Left ventricle myocardium inferior (tissue), 1 donor: ENCODE results near the gene RNF126. TPM values are rescaled to one million over a fixed set of nuclear protein-coding genes. Genes with fewer than 3 reads are reported as not detected.
A peak's percentile ranks its signal among the peaks of the same experiment; 100 is the strongest.

Experiments
- DNase-seq: peaks from one replicate; pipeline ENCODE4 v3.0.0-alpha.2; 2020
- H3K27ac ChIP-seq: fragments of 200-600 bp; replicated peaks from 2 replicates; pipeline ENCODE4 v1.8.0; 2021
- H3K27me3 ChIP-seq: fragments of 200-600 bp; 2 replicates; pipeline ENCODE4 v1.8.0; 2021; ENCODE audit warnings: low read depth
- H3K36me3 ChIP-seq: fragments of 200-600 bp; 2 replicates; pipeline ENCODE4 v1.8.0; 2021
- H3K4me1 ChIP-seq: fragments of 200-600 bp; 2 replicates; pipeline ENCODE4 v1.8.0; 2021
- H3K4me3 ChIP-seq: fragments of 200-600 bp; 2 replicates; pipeline ENCODE4 v1.8.0; 2021; ENCODE audit warnings: mild to moderate bottlenecking, moderate library complexity
- H3K9me3 ChIP-seq: fragments of 200-600 bp; replicated peaks from 2 replicates; pipeline ENCODE4 v1.8.0; 2021
- intact Hi-C: fragments of 100-400 bp; cut with micrococcal nuclease; formaldehyde crosslinking; loops from one replicate; pipeline ENCODE4 v1.11.0; 2022
- total RNA-seq: library from RNA; stranded (reverse); fragmentation: NEBNext Ultra II Directional; extraction: Animal tissue kit (Norgen Biotek cat#: 25700); gene quantifications from one replicate; pipeline ENCODE4 v1.2.1, GENCODE V29; 2021
- TF ChIP-seq, protein P1 (sequence below): fragments of 200-600 bp; IDR thresholded peaks from 2 replicates; pipeline ENCODE4 v1.8.0; 2021; ENCODE audit warnings: antibody characterized with exemption, mild to moderate bottlenecking, borderline replicate concordance
- donor health status: DM: no; HTN: yes; CAD: no; lungs with severe emphysema.

Gene RNF126
- total RNA-seq, 1 donor from 2014 or later = 25.5 TPM

- H3K4me3 ChIP-seq = no peak within 1 kb of the TSS
- DNase-seq = no peak
- TF ChIP-seq, protein P1, sequence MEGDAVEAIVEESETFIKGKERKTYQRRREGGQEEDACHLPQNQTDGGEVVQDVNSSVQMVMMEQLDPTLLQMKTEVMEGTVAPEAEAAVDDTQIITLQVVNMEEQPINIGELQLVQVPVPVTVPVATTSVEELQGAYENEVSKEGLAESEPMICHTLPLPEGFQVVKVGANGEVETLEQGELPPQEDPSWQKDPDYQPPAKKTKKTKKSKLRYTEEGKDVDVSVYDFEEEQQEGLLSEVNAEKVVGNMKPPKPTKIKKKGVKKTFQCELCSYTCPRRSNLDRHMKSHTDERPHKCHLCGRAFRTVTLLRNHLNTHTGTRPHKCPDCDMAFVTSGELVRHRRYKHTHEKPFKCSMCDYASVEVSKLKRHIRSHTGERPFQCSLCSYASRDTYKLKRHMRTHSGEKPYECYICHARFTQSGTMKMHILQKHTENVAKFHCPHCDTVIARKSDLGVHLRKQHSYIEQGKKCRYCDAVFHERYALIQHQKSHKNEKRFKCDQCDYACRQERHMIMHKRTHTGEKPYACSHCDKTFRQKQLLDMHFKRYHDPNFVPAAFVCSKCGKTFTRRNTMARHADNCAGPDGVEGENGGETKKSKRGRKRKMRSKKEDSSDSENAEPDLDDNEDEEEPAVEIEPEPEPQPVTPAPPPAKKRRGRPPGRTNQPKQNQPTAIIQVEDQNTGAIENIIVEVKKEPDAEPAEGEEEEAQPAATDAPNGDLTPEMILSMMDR = no peak
Observed at GRCh38 chr19:695352-695949, 32.4 kb upstream of the RNF126 start, which contains the start of gene PRSS57. Gene PRSS57, minus strand, starts transcription at chr19:695452. Its CDS starts 22 bp downstream, at chr19:695430.

GRCh38 chr19:694481-695351 is 31.7 kb upstream of the RNF126 start:
- intact Hi-C loops = no loop called here
- H3K4me3 ChIP-seq = no peak overlapping the region
- no peak for DNase-seq
- H3K36me3 ChIP-seq = no peaks in the 10 kb centered on the region
- H3K4me1 ChIP-seq = no peaks in the 10 kb centered on the region
- H3K9me3 ChIP-seq = no peaks in the 10 kb centered on the region
- H3K27ac ChIP-seq = no peak overlapping the region
- TF ChIP-seq, protein P1 = no peak
- H3K27me3 ChIP-seq = peaks cover 32% of the 10 kb centered on the region

More at GRCh38 chr19:695352-695949, 32.4 kb upstream of the RNF126 start, which contains the start of gene PRSS57:
- Histone ChIP-seq H3K27ac (no peak within 1 kb of the TSS), H3K4me1 (no peaks in the 10 kb centered on the region), H3K36me3 (no peaks in the 10 kb centered on the region), H3K27me3 (peaks cover 32% of the 10 kb centered on the region), H3K9me3 (no peaks in the 10 kb centered on the region)
- intact Hi-C loops = no loop called here

DNA sequence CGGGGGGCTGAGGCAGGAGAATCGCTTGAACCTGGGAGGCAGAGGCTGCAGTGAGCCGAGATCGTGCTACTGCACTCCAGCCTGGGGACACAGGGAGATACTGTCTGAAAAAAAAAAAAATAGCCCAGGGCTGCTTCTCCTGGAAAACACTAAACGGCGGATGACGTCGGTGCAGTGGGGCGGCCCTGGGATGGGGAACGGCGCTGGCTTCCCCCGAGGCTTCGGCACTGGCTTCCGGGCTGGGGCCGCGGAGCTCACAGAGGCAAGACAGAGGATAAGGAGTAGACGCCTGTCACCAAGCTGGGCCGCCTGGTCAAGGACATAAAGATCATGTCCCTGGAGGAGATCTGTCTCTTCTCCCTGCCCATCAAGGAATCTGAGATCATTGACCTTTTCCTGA is 27.2 kb upstream of the RNF126 start:
- Histone ChIP-seq H3K4me3 (no peak overlapping the region), H3K27me3 (peaks cover 7% of the 10 kb centered on the region), H3K4me1 (no peaks in the 10 kb centered on the region), H3K27ac (peak overlapping the region; percentile 30), H3K9me3 (no peaks in the 10 kb centered on the region), H3K36me3 (no peaks in the 10 kb centered on the region)
- peak; percentile 72 for DNase-seq
- TF ChIP-seq, protein P1 = no peak
- intact Hi-C loops = no loop called here

GRCh38 chr19:688992-689391 is 26.0 kb upstream of the RNF126 start:
- intact Hi-C loops = no loop called here
- H3K27me3 ChIP-seq = no peaks in the 10 kb centered on the region
- H3K4me1 ChIP-seq = no peaks in the 10 kb centered on the region
- H3K36me3 ChIP-seq = no peaks in the 10 kb centered on the region
- DNase-seq = no peak
- H3K27ac ChIP-seq = no peak overlapping the region
- H3K9me3 ChIP-seq = no peaks in the 10 kb centered on the region
- TF ChIP-seq, protein P1 = no peak
- no peak overlapping the region for H3K4me3 ChIP-seq

DNA sequence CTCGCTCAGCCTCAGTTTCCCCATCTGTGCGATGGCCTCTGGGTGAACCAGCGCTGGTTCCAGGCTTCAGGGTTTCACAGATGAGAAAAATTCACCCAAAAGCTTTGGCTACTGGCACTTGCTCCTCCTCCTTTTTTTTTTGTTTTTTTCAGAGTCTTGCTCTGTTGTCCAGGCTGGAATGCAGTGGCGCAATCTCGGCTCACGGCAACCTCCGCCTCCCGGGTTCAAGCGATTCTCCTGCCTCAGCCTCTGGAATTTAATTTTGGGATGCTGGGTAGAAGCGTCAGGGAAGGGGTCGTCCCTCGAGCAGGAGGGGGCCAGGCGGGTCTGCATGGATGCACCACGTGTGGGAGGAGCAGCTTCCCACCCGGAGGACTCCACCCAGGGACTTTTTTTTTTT is 25.2 kb upstream of the RNF126 start:
- H3K36me3 ChIP-seq = no peaks in the 10 kb centered on the region
- H3K9me3 ChIP-seq = no peaks in the 10 kb centered on the region
- TF ChIP-seq, protein P1 = no peak
- no peaks in the 10 kb centered on the region for H3K4me1 ChIP-seq
- no peak overlapping the region for H3K27ac ChIP-seq
- H3K27me3 ChIP-seq = no peaks in the 10 kb centered on the region
- no peak overlapping the region for H3K4me3 ChIP-seq
- intact Hi-C loops = no loop called here
- DNase-seq = no peak
